GM12878 (cell line): ENCODE measurements around the gene IGFBP2. TPM values are rescaled to one million over a fixed set of nuclear protein-coding genes. Genes with fewer than 3 reads are reported as not detected.

ENCODE experiments used
- ATAC-seq: fragments of 200-7000 bp; cut with Tn5 transposase; 3 replicates; pipeline ENCODE4 v1.9.1; 2020; ENCODE audit warnings: mild to moderate bottlenecking, moderate library complexity
- BruUV-seq: library from RNA; stranded (reverse); fragments of 400-500 nt; replicated peaks from 2 replicates; lab custom pipeline; 2021; lab: Mats Ljungman, UMichigan
- CTCF ChIA-PET: fragments of 300-600 bp; sonication (Branson Sonifier 250); formaldehyde crosslinking; extraction: SDS; loops from one replicate; lab custom pipeline; 2021; ENCODE audit warnings: inconsistent platforms; lab: Yijun Ruan, JAX
- POLR2A ChIA-PET: fragments of 350-600 bp; formaldehyde crosslinking; extraction: SDS; loops from one replicate; lab custom pipeline; 2021; ENCODE audit warnings: inconsistent platforms; lab: Charles Lee
- RAD21 ChIA-PET: fragments of 300-600 bp; sonication (Branson Sonifier 250); formaldehyde crosslinking; loops from one replicate; lab custom pipeline; 2023; ENCODE audit warnings: antibody characterized with exemption; ENCODE audit not compliant: unreplicated experiment; lab: Charles Lee
- SMC1A ChIA-PET: fragments of 300-600 bp; sonication (Branson Sonifier 250); formaldehyde crosslinking; loops from one replicate; lab custom pipeline; 2023; ENCODE audit not compliant: unreplicated experiment, uncharacterized antibody; lab: Charles Lee
- DNase-seq: peaks from one replicate; pipeline ENCODE4 v3.0.0-alpha.2; 2011; ENCODE audit warnings: low read depth, low spot score
- FAIRE-seq: peaks from 3 replicates; lab custom pipeline; 2011; peaks lifted over from hg19 to GRCh38; lab: Jason Lieb, UNC
- H2AFZ ChIP-seq: 2 replicates; pipeline ENCODE4 v1.6.0; 2011; ENCODE audit warnings: low read depth, low read length, control low read depth; ENCODE audit not compliant: control insufficient read depth
- H3K27ac ChIP-seq: 2 replicates; pipeline ENCODE4 v1.5.1; 2011; ENCODE audit warnings: control low read depth; ENCODE audit not compliant: control insufficient read depth, insufficient read depth
- H3K27me3 ChIP-seq, 2 experiments: replicated peaks in 1 of 2; 2 replicates each; pipeline versions ENCODE4 v1.6.0 to v1.6.1; 2011; ENCODE audit warnings: low read length in 1 of 2; ENCODE audit not compliant: control insufficient read depth in 2 of 2, insufficient read depth in 2 of 2
- H3K36me3 ChIP-seq, 2 experiments: 2 replicates each; pipeline ENCODE4 v1.5.1; 2011; ENCODE audit warnings: low read length in 1 of 2; ENCODE audit not compliant: control insufficient read depth in 2 of 2, insufficient read depth in 2 of 2
- H3K4me1 ChIP-seq: 2 replicates; pipeline ENCODE4 v1.6.1; 2011; ENCODE audit warnings: mild to moderate bottlenecking, low read length, moderate library complexity, mixed read lengths; ENCODE audit not compliant: control insufficient read depth, insufficient read depth
- H3K4me2 ChIP-seq: 2 replicates; pipeline ENCODE4 v1.6.0; 2011; ENCODE audit warnings: control low read depth; ENCODE audit not compliant: control insufficient read depth, insufficient read depth
- H3K4me3 ChIP-seq: fragments of 200-600 bp; sonication (generic); 2 replicates; pipeline ENCODE4 v1.5.1; 2016
- H3K79me2 ChIP-seq: 2 replicates; pipeline ENCODE4 v1.6.0; 2011; ENCODE audit warnings: low read length; ENCODE audit not compliant: control insufficient read depth, insufficient read depth
- H3K9ac ChIP-seq: 2 replicates; pipeline ENCODE4 v1.8.0; 2011; ENCODE audit warnings: low read length, control low read depth, mixed read lengths; ENCODE audit not compliant: control insufficient read depth, insufficient read depth
- H3K9me3 ChIP-seq: replicated peaks from 3 replicates; pipeline ENCODE4 v1.5.1; 2011; ENCODE audit warnings: mild to moderate bottlenecking, low read length; ENCODE audit not compliant: control insufficient read depth, insufficient read depth
- H4K20me1 ChIP-seq: 2 replicates; pipeline ENCODE4 v1.6.0; 2011; ENCODE audit not compliant: control insufficient read depth, insufficient read depth
- ATF7 ChIP-seq: fragments of 450-650 bp; IDR thresholded peaks from 2 replicates; pipeline ENCODE4 v1.6.1; 2016; ENCODE audit warnings: low read depth, mild to moderate bottlenecking
- CBFB ChIP-seq: IDR thresholded peaks from 2 replicates; pipeline ENCODE4 v1.6.1; 2016; ENCODE audit warnings: antibody characterized with exemption, low read depth
- CEBPB ChIP-seq, 2 experiments: fragments of 150-350 bp in 1 of 2; IDR thresholded peaks; 2 replicates each; pipeline ENCODE4 v1.6.1; 2012 to 2014; ENCODE audit warnings: low read depth in 2 of 2, low read length in 2 of 2, borderline replicate concordance in 1 of 2, inconsistent platforms in 1 of 2
- CHD1 ChIP-seq: IDR thresholded peaks from 2 replicates; pipeline ENCODE4 v1.6.1; 2012; ENCODE audit warnings: low read depth, low read length, improper control_type of control experiment
- CREM ChIP-seq: IDR thresholded peaks from 2 replicates; pipeline ENCODE4 v1.6.1; 2014; ENCODE audit warnings: antibody characterized with exemption, low read depth
- ELK1 ChIP-seq: IDR thresholded peaks from 2 replicates; pipeline ENCODE4 v1.6.1; 2012; ENCODE audit warnings: low read depth, low read length, improper control_type of control experiment
- FOXK2 ChIP-seq: fragments of 450-650 bp; IDR thresholded peaks from 2 replicates; pipeline ENCODE4 v1.6.1; 2017; ENCODE audit warnings: mild to moderate bottlenecking, moderate library complexity
- GATAD2B ChIP-seq: fragments of 450-650 bp; conservative IDR thresholded peaks from 2 replicates; pipeline ENCODE4 v1.6.1; 2017; ENCODE audit warnings: low read depth, mild to moderate bottlenecking, moderate library complexity
- IKZF2 ChIP-seq, 2 experiments: fragments of 450-650 bp; IDR thresholded peaks; 2 replicates each; pipeline ENCODE4 v1.6.1; 2017; ENCODE audit warnings: mild to moderate bottlenecking in 2 of 2, moderate library complexity in 2 of 2
- IRF4 ChIP-seq: IDR thresholded peaks from 2 replicates; pipeline ENCODE4 v1.6.1; 2011; ENCODE audit warnings: low read depth, low read length
- MLLT1 ChIP-seq: fragments of 450-650 bp; IDR thresholded peaks from 2 replicates; pipeline ENCODE4 v1.6.1; 2016; ENCODE audit warnings: mild to moderate bottlenecking
- MTA2 ChIP-seq: fragments of 450-650 bp; IDR thresholded peaks from 2 replicates; pipeline ENCODE4 v1.6.1; 2016; ENCODE audit warnings: low read depth, mild to moderate bottlenecking, moderate library complexity
- NBN ChIP-seq: fragments of 450-650 bp; IDR thresholded peaks from 2 replicates; pipeline ENCODE4 v1.6.1; 2016
- NR2C2 ChIP-seq: IDR thresholded peaks from 2 replicates; pipeline ENCODE4 v1.6.1; 2011; ENCODE audit warnings: borderline replicate concordance, low read depth; ENCODE audit not compliant: control insufficient read depth, insufficient read length
- PML ChIP-seq: IDR thresholded peaks from 2 replicates; pipeline ENCODE4 v1.6.1; 2012; ENCODE audit warnings: low read length, inconsistent platforms
- POU2F2 ChIP-seq: IDR thresholded peaks from 3 replicates; pipeline ENCODE4 v1.6.1; 2011; ENCODE audit warnings: low read depth, mild to moderate bottlenecking, low read length, borderline replicate concordance
- RFX5 ChIP-seq: IDR thresholded peaks from 2 replicates; pipeline ENCODE4 v1.6.1; 2011; ENCODE audit warnings: low read depth, low read length, improper control_type of control experiment
- SMARCA5 ChIP-seq: fragments of 450-650 bp; IDR thresholded peaks from 2 replicates; pipeline ENCODE4 v1.6.1; 2017; ENCODE audit warnings: mild to moderate bottlenecking
- SRF ChIP-seq, 2 experiments: IDR thresholded peaks; 2 replicates each; pipeline ENCODE4 v1.6.1; 2011; ENCODE audit warnings: low read depth in 2 of 2, low read length in 2 of 2, mild to moderate bottlenecking in 1 of 2, moderate library complexity in 1 of 2
- ZNF24 ChIP-seq: fragments of 450-650 bp; IDR thresholded peaks from 2 replicates; pipeline ENCODE4 v1.6.1; 2017; ENCODE audit warnings: antibody characterized with exemption, mild to moderate bottlenecking
- ZNF274 ChIP-seq: IDR thresholded peaks from one replicate; pipeline ENCODE4 v1.8.0; 2011; ENCODE audit not compliant: insufficient read length, insufficient read depth
- ZZZ3 ChIP-seq: IDR thresholded peaks from 2 replicates; pipeline ENCODE4 v1.6.1; 2011; ENCODE audit warnings: low read depth; ENCODE audit not compliant: control insufficient read depth, insufficient read length
- WGBS: methylation state at CpG from one replicate; pipeline ENCODE4 v1.1.6; 2016; ENCODE audit warnings: low lambda C conversion rate; ENCODE audit not compliant: insufficient replicate concordance, insufficient coverage; ENCODE audit errors: missing lambda C conversion rate; 5-methylcytosine and 5-hydroxymethylcytosine counted together
- in situ Hi-C: fragments of 300-500 bp; cut with MboI; formaldehyde crosslinking; loops from 9 replicates; pipeline ENCODE4 v1.14.3; 2018; ENCODE audit warnings: mixed read lengths
- intact Hi-C: fragments of 100-400 bp; cut with micrococcal nuclease; formaldehyde crosslinking; loops from one replicate; pipeline ENCODE4 v1.14.2; 2022; ENCODE audit not compliant: unreplicated experiment
- polyA plus RNA-seq, 11 experiments: library from polyadenylated mRNA; depleted of rRNA in 4 of 11; unstranded in 6 of 11; stranded (reverse) in 5 of 11; fragments of >200 nt; fragmentation: Nextera tagmentation in 4 of 11; fragmentation: Illumina TruSeq in 1 of 11; extraction: Ambion mirVana in 4 of 11; extraction: Trizol in 1 of 11; gene quantifications; 1 replicate in 1 of 11; 2 replicates in 10 of 11; pipeline versions ENCODE4 v1.2.1 to v1.2.3, GENCODE V29; 2011 to 2016; ENCODE audit warnings: inconsistent platforms in 2 of 11, missing spikeins in 2 of 11, low read depth in 1 of 11
- total RNA-seq, 4 experiments: library from RNA; depleted of rRNA in 3 of 4; stranded (reverse); fragments of >200 nt in 3 of 4; fragmentation: Illumina TruSeq in 1 of 4; extraction: Trizol in 1 of 4; gene quantifications; 2 replicates each; pipeline versions ENCODE4 v1.2.1 to v1.2.3, GENCODE V29; 2013 to 2021

Gene IGFBP2
- total and polyA plus RNA-seq, 10 of the 15 experiments (the other 5 are each of a cell fraction or from before 2014, with no cell fraction given) = 0.11 to 1.5 (median 0.38) TPM; not detected in 5

- TF ChIP-seq ZNF274 (no peak), FOXK2 (no peak), PML (no peak), CEBPB (IDR thresholded peaks at IDR 0.05; ENCODE audit: borderline replicate concordance in 1 of 2, low read depth in 2 of 2, low read length in 2 of 2) (no peak), IRF4 (no peak), NBN (no peak), MTA2 (no peak), CHD1 (no peak)
Measured at GRCh38 chr2:216657086-216657855, 24.1 kb downstream of the IGFBP2 start (continued).

- no peaks in the 10 kb centered on the region for H3K9me3 ChIP-seq
- no peaks in the 10 kb centered on the region for H3K36me3 ChIP-seq
- no peak for FAIRE-seq
- H3K79me2 ChIP-seq = no peaks in the 10 kb centered on the region
- CTCF ChIA-PET = interaction anchor here (1.0 to 14.2 kb wide), 3 partner anchors 9 to 136 kb away, joined by 3 to 475 read pairs (median 5); no protein-coding TSS in a partner anchor
- POLR2A ChIA-PET = no interaction called here
- H3K4me1 ChIP-seq = no peaks in the 10 kb centered on the region
- H3K4me2 ChIP-seq = no peak overlapping the region
- H3K9ac ChIP-seq = no peak overlapping the region
- H3K4me3 ChIP-seq = no peak overlapping the region
- no peak for ATAC-seq
- WGBS = 18% methylated on average over 7 of the region's 7 CpGs
- TF ChIP-seq IKZF2 (IDR thresholded peaks at IDR 0.05) = no peak
- TF ChIP-seq ELK1 = no peak
- no peak for TF ChIP-seq SRF (IDR thresholded peaks at IDR 0.05; ENCODE audit: low read depth in 2 of 2, low read length in 2 of 2)
- no peak for TF ChIP-seq NR2C2
- TF ChIP-seq MLLT1 = no peak
- TF ChIP-seq NBN = no peak
- TF ChIP-seq FOXK2 = no peak
- TF ChIP-seq RFX5 = no peak
- TF ChIP-seq SMARCA5 = no peak
- TF ChIP-seq ZZZ3 = no peak
- no peak for TF ChIP-seq ZNF24
- no peak for TF ChIP-seq GATAD2B
- TF ChIP-seq POU2F2 = no peak
- TF ChIP-seq ATF7 = no peak
- TF ChIP-seq CREM = no peak
- no peak for TF ChIP-seq CBFB
- H3K27me3 ChIP-seq = peaks cover 0 to 3% of the 10 kb centered on the region in 2 experiments; a peak in 1 of 4 replicates
- in situ Hi-C loops (no loop called here), intact Hi-C loops (no loop called here)
- H3K27ac ChIP-seq = no peak overlapping the region
- RAD21 ChIA-PET = interaction anchor here (12.2 kb wide), 1 partner anchor 137 kb away, joined by 239 read pairs; no protein-coding TSS in a partner anchor
- H4K20me1 ChIP-seq = no peaks in the 10 kb centered on the region
- no TSS peak for BruUV-seq
- no peak for DNase-seq
- H2AFZ ChIP-seq = no peak overlapping the region
- SMC1A ChIA-PET = interaction anchor here (12.7 kb wide), 1 partner anchor 138 kb away, joined by 226 read pairs; no protein-coding TSS in a partner anchor
Measured at GRCh38 chr2:216657980-216658379, 24.8 kb downstream of the IGFBP2 start.
